HepG2 (cell line): Measurements from ENCODE around the gene LAMA1. TPM values are rescaled to one million over a fixed set of nuclear protein-coding genes. Genes with fewer than 3 reads are reported as not detected.

Source experiments
- ATAC-seq: fragments of 200-7000 bp; cut with Tn5 transposase; 3 replicates; pipeline ENCODE4 v1.9.1; 2020; ENCODE audit warnings: mild to moderate bottlenecking, moderate library complexity
- BruUV-seq: library from RNA; stranded (reverse); fragments of 400-500 nt; replicated peaks from 2 replicates; lab custom pipeline; 2021; lab: Mats Ljungman, UMichigan
- CTCF ChIA-PET: fragments of 300-600 bp; formaldehyde crosslinking; extraction: SDS; loops from one replicate; lab custom pipeline; 2021; ENCODE audit warnings: low total read pairs, inconsistent platforms, low intra/inter-chr PET ratio; lab: Yijun Ruan, JAX
- POLR2A ChIA-PET: fragments of 350-600 bp; sonication (Branson Sonifier 250); formaldehyde crosslinking; loops from one replicate; lab custom pipeline; 2020; ENCODE audit warnings: antibody characterized with exemption, inconsistent platforms; lab: Yijun Ruan, JAX
- DNase-seq: peaks from one replicate; pipeline ENCODE4 v3.0.0-alpha.2; 2015; ENCODE audit warnings: low spot score
- FAIRE-seq: peaks from 3 replicates; lab custom pipeline; 2011; peaks lifted over from hg19 to GRCh38; lab: Jason Lieb, UNC
- H2AFZ ChIP-seq: one replicate; pipeline ENCODE4 v1.6.1; 2011; ENCODE audit warnings: low read length, inconsistent platforms
- H3K27ac ChIP-seq: fragments of 300-600 bp; 3 replicates; pipeline ENCODE4 v1.8.0; 2011; ENCODE audit warnings: mixed run types, mild to moderate bottlenecking, mixed read lengths, low read length, inconsistent platforms; ENCODE audit not compliant: insufficient read depth; ENCODE audit errors: extremely low read length
- H3K27me3 ChIP-seq, 2 experiments: fragments of 200-600 bp in 1 of 2; 2 replicates in 1 of 2; 3 replicates in 1 of 2; pipeline versions ENCODE4 v1.6.0 to v1.8.0; 2011; ENCODE audit warnings: low read length in 2 of 2, mild to moderate bottlenecking in 2 of 2, moderate library complexity in 2 of 2, inconsistent platforms in 1 of 2; ENCODE audit not compliant: insufficient read depth in 2 of 2, control insufficient read depth in 1 of 2
- H3K36me3 ChIP-seq, 2 experiments: fragments of 200-600 bp in 1 of 2; replicated peaks in 1 of 2; 2 replicates in 1 of 2; 3 replicates in 1 of 2; pipeline versions ENCODE4 v1.5.1 to v1.8.0; 2011; ENCODE audit warnings: low read length in 2 of 2, inconsistent platforms in 1 of 2; ENCODE audit not compliant: insufficient read depth in 2 of 2, control insufficient read depth in 1 of 2
- H3K4me1 ChIP-seq: 2 replicates; pipeline ENCODE4 v1.5.1; 2012; ENCODE audit warnings: low read length, inconsistent platforms; ENCODE audit not compliant: insufficient read depth
- H3K4me2 ChIP-seq: 2 replicates; pipeline ENCODE4 v1.6.0; 2011; ENCODE audit warnings: low read depth, low read length, inconsistent platforms
- H3K4me3 ChIP-seq, 3 experiments: fragments of 200-600 bp in 1 of 3; sonication (generic), shearing (Covaris generic) in 1 of 3; replicated peaks in 1 of 3; 2 replicates each; pipeline ENCODE4 v1.5.1; 2011 to 2016; ENCODE audit warnings: low read length in 3 of 3, inconsistent platforms in 2 of 3, low read depth in 2 of 3, mild to moderate bottlenecking in 2 of 3, control low read depth in 1 of 3, mixed read lengths in 1 of 3; ENCODE audit not compliant: insufficient read depth in 1 of 3
- H3K79me2 ChIP-seq: one replicate; pipeline ENCODE4 v1.6.1; 2011; ENCODE audit warnings: low read length, inconsistent platforms; ENCODE audit not compliant: insufficient read depth
- H3K9ac ChIP-seq: 2 replicates; pipeline ENCODE4 v1.6.0; 2011; ENCODE audit warnings: mild to moderate bottlenecking, low read depth, low read length, inconsistent platforms; ENCODE audit not compliant: insufficient read depth
- H3K9me3 ChIP-seq: 2 replicates; pipeline ENCODE4 v1.5.1; 2012; ENCODE audit warnings: mild to moderate bottlenecking, low read length
- H4K20me1 ChIP-seq: 2 replicates; pipeline ENCODE4 v1.6.0; 2011; ENCODE audit warnings: inconsistent platforms, mild to moderate bottlenecking, low read length, moderate library complexity; ENCODE audit not compliant: insufficient read depth
- E2F5 ChIP-seq: sonication (generic); formaldehyde crosslinking; conservative IDR thresholded peaks from 2 replicates; pipeline ENCODE4 v1.4.0; 2020; ENCODE audit warnings: missing genetic modification reagents
- MAX ChIP-seq: IDR thresholded peaks from 2 replicates; pipeline ENCODE4 v1.6.1; 2012; ENCODE audit warnings: inconsistent platforms
- MLX ChIP-seq: IDR thresholded peaks from 2 replicates; pipeline ENCODE4 v1.6.1; 2016
- MXD1 ChIP-seq: sonication (generic); formaldehyde crosslinking; IDR thresholded peaks from 2 replicates; pipeline ENCODE4 v1.4.0; 2020; ENCODE audit warnings: mild to moderate bottlenecking, missing genetic modification reagents
- PATZ1 ChIP-seq: sonication (generic); formaldehyde crosslinking; IDR thresholded peaks from 2 replicates; pipeline ENCODE4 v1.4.0; 2020; ENCODE audit warnings: missing genetic modification reagents
- SOX13 ChIP-seq, 3 experiments: fragments of 450-650 bp in 1 of 3; sonication (generic) in 1 of 3; formaldehyde crosslinking in 1 of 3; IDR thresholded peaks in 2 of 3; conservative IDR thresholded peaks in 1 of 3; 2 replicates each; pipeline versions ENCODE4 v1.5.0 to v1.6.1; 2016 to 2020; ENCODE audit warnings: antibody characterized with exemption in 1 of 3, mild to moderate bottlenecking in 1 of 3, missing compliant biosample characterization in 1 of 3, missing genetic modification reagents in 1 of 3, moderate library complexity in 1 of 3
- ZMAT5 ChIP-seq: sonication (generic); formaldehyde crosslinking; IDR thresholded peaks from 2 replicates; pipeline ENCODE4 v1.5.0; 2020; ENCODE audit warnings: mild to moderate bottlenecking, low read depth, missing genetic modification reagents, borderline replicate concordance
- ZNF678 ChIP-seq: sonication (generic); formaldehyde crosslinking; IDR thresholded peaks from 2 replicates; pipeline ENCODE4 v1.4.0; 2020; ENCODE audit warnings: mild to moderate bottlenecking, missing genetic modification reagents
- WGBS: methylation state at CpG from one replicate; pipeline ENCODE4 v1.1.6; 2017; ENCODE audit warnings: low lambda C conversion rate; 5-methylcytosine and 5-hydroxymethylcytosine counted together
- in situ Hi-C: cut with HindIII; loops from 2 replicates; pipeline ENCODE4 v1.10.0; 2017; ENCODE audit warnings: low pct_unique_long_range_greater_than_20kb; ENCODE audit not compliant: extremely low pct_ligation_motif_present
- intact Hi-C: fragments of 100-400 bp; cut with micrococcal nuclease; formaldehyde crosslinking; loops from one replicate; pipeline ENCODE4 v1.10.0; 2022; ENCODE audit not compliant: unreplicated experiment
- polyA plus RNA-seq, 8 experiments: library from polyadenylated mRNA; depleted of rRNA in 3 of 8; stranded (reverse) in 7 of 8; unstranded in 1 of 8; fragments of >200 nt; fragmentation: Illumina TruSeq in 4 of 8; extraction: Trizol in 4 of 8; gene quantifications; 2 replicates each; pipeline versions ENCODE4 v1.2.1 to v1.2.3, GENCODE V29; 2011 to 2016; ENCODE audit warnings: low read depth in 4 of 8, missing spikeins in 1 of 8, mixed read lengths in 1 of 8; ENCODE audit not compliant: insufficient read depth in 1 of 8
- total RNA-seq, 5 experiments: library from RNA; depleted of rRNA; stranded (reverse); fragments of >200 nt; fragmentation: Illumina TruSeq; extraction: Trizol; gene quantifications; 2 replicates each; pipeline ENCODE4 v1.2.3, GENCODE V29; 2016; ENCODE audit warnings: low read depth in 1 of 5

LAMA1 gene
- total and polyA plus RNA-seq, 2 of the 13 experiments (the other 11 are each of a cell fraction or from before 2014, with no cell fraction given), result 0.05 to 0.44 TPM

GRCh38 chr18:7155092-7155491, 37.5 kb upstream of the LAMA1 start:
- no TSS peak for BruUV-seq
- H3K4me1 ChIP-seq, result no peaks in the 10 kb centered on the region
- TF ChIP-seq ZNF678 (CRISPR knock-in tag) (no peak), PATZ1 (no peak), MXD1 (no peak), E2F5 (no peak), MLX (no peak), ZMAT5 (CRISPR knock-in tag) (no peak), MAX (no peak), SOX13 (IDR thresholded peaks at IDR 0.05) (no peak), SOX13 (CRISPR knock-in tag; conservative IDR thresholded peaks at IDR 0.05 in 1 of 2, IDR thresholded peaks at IDR 0.05 in 1 of 2) (no peak)
- no peaks in the 10 kb centered on the region for H3K79me2 ChIP-seq
- H3K9me3 ChIP-seq, result no peaks in the 10 kb centered on the region
- no peak overlapping the region for H3K4me3 ChIP-seq
- no peaks in the 10 kb centered on the region for H4K20me1 ChIP-seq
- WGBS, result 72% methylated on average over 5 of the region's 5 CpGs
- intact Hi-C loops (no loop called here), in situ Hi-C loops (loop anchor here (25.0 kb wide), 1 partner anchor 118 kb away; no protein-coding TSS in a partner anchor)
- peaks cover 0 to 12% of the 10 kb centered on the region in 2 experiments; a peak in 1 of 5 replicates for H3K27me3 ChIP-seq
- H3K9ac ChIP-seq, result no peak overlapping the region
- ChIA-PET POLR2A (no interaction called here), CTCF (no interaction called here)
- FAIRE-seq, result no peak
- no peak overlapping the region for H3K4me2 ChIP-seq
- ATAC-seq, result no peak
- no peak overlapping the region for H3K27ac ChIP-seq
- DNase-seq, result no peak
- no peak overlapping the region for H2AFZ ChIP-seq
- H3K36me3 ChIP-seq, result no peaks in the 10 kb centered on the region
